ENCODE results near the gene USP12. TPM values are rescaled to one million over a fixed set of nuclear protein-coding genes. Genes with fewer than 3 reads are reported as not detected.

The USP12 gene
- total and polyA plus RNA-seq, 2 experiments from 2014 or later = 18.4 to 39.3 TPM

DNA sequence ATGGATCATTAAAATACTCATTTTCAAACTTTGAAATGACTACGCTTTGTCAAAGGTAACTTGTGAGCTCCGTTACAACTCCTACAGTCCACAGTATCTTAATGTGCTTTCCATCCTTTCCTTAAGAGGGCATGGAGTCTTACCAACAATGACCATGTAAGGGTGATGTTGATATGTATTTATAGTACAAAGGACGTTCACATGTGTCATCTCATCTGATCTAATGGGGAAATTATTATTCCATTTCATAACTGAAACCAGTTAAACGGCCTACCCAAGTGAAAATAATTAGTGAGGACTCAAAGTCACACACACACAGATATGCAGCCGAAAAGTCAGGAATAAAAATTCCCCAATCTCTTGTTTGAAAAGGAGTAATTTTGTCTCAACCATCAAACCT is 9.6 kb downstream of the USP12 start:
- peaks cover 11% of the 10 kb centered on the region for H4K20me1 ChIP-seq (replicated peaks; ENCODE audit: insufficient read depth)
- no peak overlapping the region for H3K27ac Mint-ChIP-seq
- peaks cover 100% of the 10 kb centered on the region for H3K79me2 ChIP-seq (replicated peaks; ENCODE audit: insufficient read depth)

More for the DNA sequence above, 9.6 kb downstream of the USP12 start:
- DNase-seq (ENCODE audit: low spot score) (no peak), ATAC-seq (no peak)
- H3K36me3 ChIP-seq (ENCODE audit: insufficient read depth) = no peaks in the 10 kb centered on the region
- no peaks in the 10 kb centered on the region for H3K27me3 ChIP-seq (ENCODE audit: insufficient read depth)
- Mint-ChIP-seq H3K4me1 (peaks cover 55% of the 10 kb centered on the region), H3K9me3 (no peaks in the 10 kb centered on the region; the same call in 2 of the 3 replicates), H3K36me3 (ENCODE audit: low read depth) (peaks cover 8% of the 10 kb centered on the region), H3K27me3 (ENCODE audit: insufficient read depth, low read depth, poor library complexity) (no peaks in the 10 kb centered on the region), H3K4me3 (no peak overlapping the region)
- H3K4me3 ChIP-seq = no peak overlapping the region
- no peak overlapping the region for H3K4me2 ChIP-seq
- H3F3A ChIP-seq (replicated peaks; ENCODE audit: low read depth) = no peaks in the 10 kb centered on the region
- H3K4me1 ChIP-seq (ENCODE audit: insufficient read depth) = peaks cover 50% of the 10 kb centered on the region
- TF ChIP-seq STAT1 (IDR thresholded peaks at IDR 0.05; ENCODE audit: unreplicated experiment) (no peak), ZNF114 (CRISPR knock-in tag; IDR thresholded peaks at IDR 0.05) (no peak), CREB1 (CRISPR knock-in tag; IDR thresholded peaks at IDR 0.05; ENCODE audit: low read depth) (no peak), JUNB (IDR thresholded peaks at IDR 0.05; ENCODE audit: unreplicated experiment) (no peak), EZH2phosphoT487 (IDR thresholded peaks at IDR 0.05; ENCODE audit: unreplicated experiment) (no peak), EZH2 (IDR thresholded peaks at IDR 0.05; ENCODE audit: low read depth, unreplicated experiment) (no peak), POLR2AphosphoS5 (IDR thresholded peaks at IDR 0.05; ENCODE audit: low read depth) (no peak), NANOG (IDR thresholded peaks at IDR 0.05; ENCODE audit: borderline replicate concordance) (no peak), ZNF331 (CRISPR knock-in tag; IDR thresholded peaks at IDR 0.05; ENCODE audit: low read depth) (no peak)
- TF ChIP-seq, protein P1, sequence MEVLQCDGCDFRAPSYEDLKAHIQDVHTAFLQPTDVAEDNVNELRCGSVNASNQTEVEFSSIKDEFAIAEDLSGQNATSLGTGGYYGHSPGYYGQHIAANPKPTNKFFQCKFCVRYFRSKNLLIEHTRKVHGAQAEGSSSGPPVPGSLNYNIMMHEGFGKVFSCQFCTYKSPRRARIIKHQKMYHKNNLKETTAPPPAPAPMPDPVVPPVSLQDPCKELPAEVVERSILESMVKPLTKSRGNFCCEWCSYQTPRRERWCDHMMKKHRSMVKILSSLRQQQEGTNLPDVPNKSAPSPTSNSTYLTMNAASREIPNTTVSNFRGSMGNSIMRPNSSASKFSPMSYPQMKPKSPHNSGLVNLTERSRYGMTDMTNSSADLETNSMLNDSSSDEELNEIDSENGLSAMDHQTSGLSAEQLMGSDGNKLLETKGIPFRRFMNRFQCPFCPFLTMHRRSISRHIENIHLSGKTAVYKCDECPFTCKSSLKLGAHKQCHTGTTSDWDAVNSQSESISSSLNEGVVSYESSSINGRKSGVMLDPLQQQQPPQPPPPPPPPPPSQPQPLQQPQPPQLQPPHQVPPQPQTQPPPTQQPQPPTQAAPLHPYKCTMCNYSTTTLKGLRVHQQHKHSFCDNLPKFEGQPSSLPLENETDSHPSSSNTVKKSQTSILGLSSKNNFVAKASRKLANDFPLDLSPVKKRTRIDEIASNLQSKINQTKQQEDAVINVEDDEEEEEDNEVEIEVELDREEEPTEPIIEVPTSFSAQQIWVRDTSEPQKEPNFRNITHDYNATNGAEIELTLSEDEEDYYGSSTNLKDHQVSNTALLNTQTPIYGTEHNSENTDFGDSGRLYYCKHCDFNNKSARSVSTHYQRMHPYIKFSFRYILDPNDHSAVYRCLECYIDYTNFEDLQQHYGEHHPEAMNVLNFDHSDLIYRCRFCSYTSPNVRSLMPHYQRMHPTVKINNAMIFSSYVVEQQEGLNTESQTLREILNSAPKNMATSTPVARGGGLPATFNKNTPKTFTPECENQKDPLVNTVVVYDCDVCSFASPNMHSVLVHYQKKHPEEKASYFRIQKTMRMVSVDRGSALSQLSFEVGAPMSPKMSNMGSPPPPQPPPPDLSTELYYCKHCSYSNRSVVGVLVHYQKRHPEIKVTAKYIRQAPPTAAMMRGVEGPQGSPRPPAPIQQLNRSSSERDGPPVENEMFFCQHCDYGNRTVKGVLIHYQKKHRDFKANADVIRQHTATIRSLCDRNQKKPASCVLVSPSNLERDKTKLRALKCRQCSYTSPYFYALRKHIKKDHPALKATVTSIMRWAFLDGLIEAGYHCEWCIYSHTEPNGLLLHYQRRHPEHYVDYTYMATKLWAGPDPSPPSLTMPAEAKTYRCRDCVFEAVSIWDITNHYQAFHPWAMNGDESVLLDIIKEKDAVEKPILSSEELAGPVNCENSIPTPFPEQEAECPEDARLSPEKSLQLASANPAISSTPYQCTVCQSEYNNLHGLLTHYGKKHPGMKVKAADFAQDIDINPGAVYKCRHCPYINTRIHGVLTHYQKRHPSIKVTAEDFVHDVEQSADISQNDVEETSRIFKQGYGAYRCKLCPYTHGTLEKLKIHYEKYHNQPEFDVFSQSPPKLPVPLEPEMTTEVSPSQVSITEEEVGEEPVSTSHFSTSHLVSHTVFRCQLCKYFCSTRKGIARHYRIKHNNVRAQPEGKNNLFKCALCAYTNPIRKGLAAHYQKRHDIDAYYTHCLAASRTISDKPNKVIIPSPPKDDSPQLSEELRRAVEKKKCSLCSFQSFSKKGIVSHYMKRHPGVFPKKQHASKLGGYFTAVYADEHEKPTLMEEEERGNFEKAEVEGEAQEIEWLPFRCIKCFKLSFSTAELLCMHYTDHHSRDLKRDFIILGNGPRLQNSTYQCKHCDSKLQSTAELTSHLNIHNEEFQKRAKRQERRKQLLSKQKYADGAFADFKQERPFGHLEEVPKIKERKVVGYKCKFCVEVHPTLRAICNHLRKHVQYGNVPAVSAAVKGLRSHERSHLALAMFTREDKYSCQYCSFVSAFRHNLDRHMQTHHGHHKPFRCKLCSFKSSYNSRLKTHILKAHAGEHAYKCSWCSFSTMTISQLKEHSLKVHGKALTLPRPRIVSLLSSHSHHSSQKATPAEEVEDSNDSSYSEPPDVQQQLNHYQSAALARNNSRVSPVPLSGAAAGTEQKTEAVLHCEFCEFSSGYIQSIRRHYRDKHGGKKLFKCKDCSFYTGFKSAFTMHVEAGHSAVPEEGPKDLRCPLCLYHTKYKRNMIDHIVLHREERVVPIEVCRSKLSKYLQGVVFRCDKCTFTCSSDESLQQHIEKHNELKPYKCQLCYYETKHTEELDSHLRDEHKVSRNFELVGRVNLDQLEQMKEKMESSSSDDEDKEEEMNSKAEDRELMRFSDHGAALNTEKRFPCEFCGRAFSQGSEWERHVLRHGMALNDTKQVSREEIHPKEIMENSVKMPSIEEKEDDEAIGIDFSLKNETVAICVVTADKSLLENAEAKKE (CRISPR knock-in tag; IDR thresholded peaks at IDR 0.05) = no peak
- TF ChIP-seq, protein P2, sequence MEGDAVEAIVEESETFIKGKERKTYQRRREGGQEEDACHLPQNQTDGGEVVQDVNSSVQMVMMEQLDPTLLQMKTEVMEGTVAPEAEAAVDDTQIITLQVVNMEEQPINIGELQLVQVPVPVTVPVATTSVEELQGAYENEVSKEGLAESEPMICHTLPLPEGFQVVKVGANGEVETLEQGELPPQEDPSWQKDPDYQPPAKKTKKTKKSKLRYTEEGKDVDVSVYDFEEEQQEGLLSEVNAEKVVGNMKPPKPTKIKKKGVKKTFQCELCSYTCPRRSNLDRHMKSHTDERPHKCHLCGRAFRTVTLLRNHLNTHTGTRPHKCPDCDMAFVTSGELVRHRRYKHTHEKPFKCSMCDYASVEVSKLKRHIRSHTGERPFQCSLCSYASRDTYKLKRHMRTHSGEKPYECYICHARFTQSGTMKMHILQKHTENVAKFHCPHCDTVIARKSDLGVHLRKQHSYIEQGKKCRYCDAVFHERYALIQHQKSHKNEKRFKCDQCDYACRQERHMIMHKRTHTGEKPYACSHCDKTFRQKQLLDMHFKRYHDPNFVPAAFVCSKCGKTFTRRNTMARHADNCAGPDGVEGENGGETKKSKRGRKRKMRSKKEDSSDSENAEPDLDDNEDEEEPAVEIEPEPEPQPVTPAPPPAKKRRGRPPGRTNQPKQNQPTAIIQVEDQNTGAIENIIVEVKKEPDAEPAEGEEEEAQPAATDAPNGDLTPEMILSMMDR (conservative IDR thresholded peaks at IDR 0.05; ENCODE audit: low read depth in 2 of 2) = no peak
- TF ChIP-seq, protein P3, sequence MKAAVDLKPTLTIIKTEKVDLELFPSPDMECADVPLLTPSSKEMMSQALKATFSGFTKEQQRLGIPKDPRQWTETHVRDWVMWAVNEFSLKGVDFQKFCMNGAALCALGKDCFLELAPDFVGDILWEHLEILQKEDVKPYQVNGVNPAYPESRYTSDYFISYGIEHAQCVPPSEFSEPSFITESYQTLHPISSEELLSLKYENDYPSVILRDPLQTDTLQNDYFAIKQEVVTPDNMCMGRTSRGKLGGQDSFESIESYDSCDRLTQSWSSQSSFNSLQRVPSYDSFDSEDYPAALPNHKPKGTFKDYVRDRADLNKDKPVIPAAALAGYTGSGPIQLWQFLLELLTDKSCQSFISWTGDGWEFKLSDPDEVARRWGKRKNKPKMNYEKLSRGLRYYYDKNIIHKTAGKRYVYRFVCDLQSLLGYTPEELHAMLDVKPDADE (IDR thresholded peaks at IDR 0.05) = no peak
- TF ChIP-seq, protein P4, sequence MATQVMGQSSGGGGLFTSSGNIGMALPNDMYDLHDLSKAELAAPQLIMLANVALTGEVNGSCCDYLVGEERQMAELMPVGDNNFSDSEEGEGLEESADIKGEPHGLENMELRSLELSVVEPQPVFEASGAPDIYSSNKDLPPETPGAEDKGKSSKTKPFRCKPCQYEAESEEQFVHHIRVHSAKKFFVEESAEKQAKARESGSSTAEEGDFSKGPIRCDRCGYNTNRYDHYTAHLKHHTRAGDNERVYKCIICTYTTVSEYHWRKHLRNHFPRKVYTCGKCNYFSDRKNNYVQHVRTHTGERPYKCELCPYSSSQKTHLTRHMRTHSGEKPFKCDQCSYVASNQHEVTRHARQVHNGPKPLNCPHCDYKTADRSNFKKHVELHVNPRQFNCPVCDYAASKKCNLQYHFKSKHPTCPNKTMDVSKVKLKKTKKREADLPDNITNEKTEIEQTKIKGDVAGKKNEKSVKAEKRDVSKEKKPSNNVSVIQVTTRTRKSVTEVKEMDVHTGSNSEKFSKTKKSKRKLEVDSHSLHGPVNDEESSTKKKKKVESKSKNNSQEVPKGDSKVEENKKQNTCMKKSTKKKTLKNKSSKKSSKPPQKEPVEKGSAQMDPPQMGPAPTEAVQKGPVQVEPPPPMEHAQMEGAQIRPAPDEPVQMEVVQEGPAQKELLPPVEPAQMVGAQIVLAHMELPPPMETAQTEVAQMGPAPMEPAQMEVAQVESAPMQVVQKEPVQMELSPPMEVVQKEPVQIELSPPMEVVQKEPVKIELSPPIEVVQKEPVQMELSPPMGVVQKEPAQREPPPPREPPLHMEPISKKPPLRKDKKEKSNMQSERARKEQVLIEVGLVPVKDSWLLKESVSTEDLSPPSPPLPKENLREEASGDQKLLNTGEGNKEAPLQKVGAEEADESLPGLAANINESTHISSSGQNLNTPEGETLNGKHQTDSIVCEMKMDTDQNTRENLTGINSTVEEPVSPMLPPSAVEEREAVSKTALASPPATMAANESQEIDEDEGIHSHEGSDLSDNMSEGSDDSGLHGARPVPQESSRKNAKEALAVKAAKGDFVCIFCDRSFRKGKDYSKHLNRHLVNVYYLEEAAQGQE (IDR thresholded peaks at IDR 0.05; ENCODE audit: unreplicated experiment) = no peak
- no peaks in the 10 kb centered on the region for H3K9me2 ChIP-seq (ENCODE audit: insufficient read depth)
- H2AFZ ChIP-seq = no peak overlapping the region
- H3K27ac ChIP-seq (ENCODE audit: low read depth) = no peak overlapping the region; the same call in 1 of the 2 replicates

Data from GM23338 (cell line).